Endodermal cell (in vitro differentiated cells): ENCODE results near the gene INAFM2. TPM values are rescaled to one million over a fixed set of nuclear protein-coding genes. Genes with fewer than 3 reads are reported as not detected.
A peak's percentile ranks its signal among the peaks of the same experiment; 100 is the strongest.

Experiments used
- DNase-seq: peaks from one replicate; pipeline ENCODE4 v3.0.0-alpha.2; 2017
- H3K27ac ChIP-seq: 2 replicates; pipeline ENCODE4 v1.5.1; 2013; ENCODE audit warnings: mild to moderate bottlenecking, low read depth, low read length, moderate library complexity
- H3K27me3 ChIP-seq: 2 replicates; pipeline ENCODE4 v1.6.1; 2013; ENCODE audit warnings: mild to moderate bottlenecking, low read length, moderate library complexity; ENCODE audit not compliant: insufficient read depth, control insufficient read depth, poor library complexity, severe bottlenecking
- H3K36me3 ChIP-seq: 2 replicates; pipeline ENCODE4 v1.7.0; 2013; ENCODE audit warnings: mild to moderate bottlenecking, low read length, moderate library complexity; ENCODE audit not compliant: control insufficient read depth, insufficient read depth
- H3K4me1 ChIP-seq: one replicate; pipeline ENCODE4 v1.7.0; 2013; ENCODE audit warnings: low read length; ENCODE audit not compliant: control insufficient read depth, insufficient read depth
- H3K4me3 ChIP-seq: 2 replicates; pipeline ENCODE4 v1.5.1; 2013; ENCODE audit warnings: mild to moderate bottlenecking, low read length, moderate library complexity
- H3K9ac ChIP-seq: 2 replicates; pipeline ENCODE4 v1.6.1; 2013; ENCODE audit warnings: mild to moderate bottlenecking, low read length, moderate library complexity; ENCODE audit not compliant: poor library complexity, severe bottlenecking; ENCODE audit errors: extremely low read depth
- H3K9me3 ChIP-seq: 2 replicates; pipeline ENCODE4 v1.6.1; 2013; ENCODE audit warnings: mild to moderate bottlenecking, low read length, moderate library complexity; ENCODE audit not compliant: control insufficient read depth
- H3K27ac Mint-ChIP-seq: 2 replicates; pipeline ENCODE4 v1.8.0; 2020; ENCODE audit warnings: mixed read lengths
- H3K27me3 Mint-ChIP-seq: 2 replicates; pipeline ENCODE4 v1.8.0; 2021; ENCODE audit warnings: mild to moderate bottlenecking, mixed read lengths; ENCODE audit not compliant: insufficient read depth
- H3K36me3 Mint-ChIP-seq: 2 replicates; pipeline ENCODE4 v1.8.0; 2020; ENCODE audit warnings: low read depth, mixed read lengths
- H3K4me1 Mint-ChIP-seq: 2 replicates; pipeline ENCODE4 v1.8.0; 2020; ENCODE audit warnings: mixed read lengths
- H3K4me3 Mint-ChIP-seq: 2 replicates; pipeline ENCODE4 v1.8.0; 2020; ENCODE audit warnings: mild to moderate bottlenecking, moderate library complexity, mixed read lengths
- H3K9me3 Mint-ChIP-seq: 2 replicates; pipeline ENCODE4 v1.8.0; 2020; ENCODE audit warnings: mild to moderate bottlenecking, mixed read lengths
- WGBS, 2 experiments: methylation state at CpG; one replicate each; pipeline versions ENCODE4 v1.1.5 to v1.1.7; 2013; ENCODE audit warnings: missing lambda C conversion rate in 2 of 2, mixed read lengths in 1 of 2; ENCODE audit not compliant: insufficient coverage in 1 of 2, insufficient read length in 1 of 2; 5-methylcytosine and 5-hydroxymethylcytosine counted together
- total RNA-seq, 2 donors: library from RNA; stranded (reverse); fragmentation: NEBNext Ultra II Directional in 1 of 2; extraction: Animal tissue kit (Norgen Biotek cat#: 25700) in 1 of 2; gene quantifications; 2 replicates in 1 of 2; 3 replicates in 1 of 2; pipeline ENCODE4 v1.2.1, GENCODE V29; 2021
- TF ChIP-seq, protein P1 (sequence below): fragments of 200-600 bp; sonication (generic); conservative IDR thresholded peaks from 2 replicates; pipeline ENCODE4 v1.5.0; 2021; ENCODE audit warnings: antibody characterized with exemption, mild to moderate bottlenecking

Gene INAFM2
- total RNA-seq, 2 donors from 2014 or later: 4.6 to 8.6 TPM

DNA sequence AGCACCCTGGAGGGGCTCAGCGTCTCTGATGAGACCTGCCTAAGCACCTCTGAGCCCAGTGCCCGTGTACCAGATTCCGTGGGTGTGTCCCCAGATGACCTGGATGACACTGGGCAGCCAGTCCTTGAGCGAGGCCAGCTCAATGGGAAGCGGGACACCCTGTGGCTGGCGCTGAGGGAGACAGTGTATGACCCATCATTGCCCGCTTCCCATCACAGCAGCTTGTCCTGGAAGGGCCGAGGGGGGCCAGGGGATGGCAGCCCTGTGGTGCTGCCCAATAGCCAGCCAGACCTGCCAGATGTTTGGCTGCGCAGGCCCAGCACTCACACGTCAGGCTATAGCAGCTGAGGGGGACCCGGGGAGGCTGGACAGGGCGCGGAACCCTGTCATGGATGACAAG lies 46.5 kb downstream of the INAFM2 start:
- DNase-seq: peak; percentile 37
- H3K9me3 Mint-ChIP-seq: no peaks in the 10 kb centered on the region
- H3K4me1 Mint-ChIP-seq: no peaks in the 10 kb centered on the region
- H3K36me3 ChIP-seq: no peaks in the 10 kb centered on the region
- H3K27ac ChIP-seq: no peak overlapping the region
- H3K36me3 Mint-ChIP-seq: no peaks in the 10 kb centered on the region
- H3K9ac ChIP-seq: no peak overlapping the region
- peaks cover 42% of the 10 kb centered on the region for H3K27me3 ChIP-seq
- H3K9me3 ChIP-seq: no peaks in the 10 kb centered on the region
- no peak overlapping the region for H3K27ac Mint-ChIP-seq
- H3K4me3 Mint-ChIP-seq: no peak overlapping the region
- H3K4me1 ChIP-seq: no peaks in the 10 kb centered on the region
- WGBS, 2 experiments: 89 to 97% methylated on average over 11 to 13 of the region's 13 CpGs
- TF ChIP-seq, protein P1, sequence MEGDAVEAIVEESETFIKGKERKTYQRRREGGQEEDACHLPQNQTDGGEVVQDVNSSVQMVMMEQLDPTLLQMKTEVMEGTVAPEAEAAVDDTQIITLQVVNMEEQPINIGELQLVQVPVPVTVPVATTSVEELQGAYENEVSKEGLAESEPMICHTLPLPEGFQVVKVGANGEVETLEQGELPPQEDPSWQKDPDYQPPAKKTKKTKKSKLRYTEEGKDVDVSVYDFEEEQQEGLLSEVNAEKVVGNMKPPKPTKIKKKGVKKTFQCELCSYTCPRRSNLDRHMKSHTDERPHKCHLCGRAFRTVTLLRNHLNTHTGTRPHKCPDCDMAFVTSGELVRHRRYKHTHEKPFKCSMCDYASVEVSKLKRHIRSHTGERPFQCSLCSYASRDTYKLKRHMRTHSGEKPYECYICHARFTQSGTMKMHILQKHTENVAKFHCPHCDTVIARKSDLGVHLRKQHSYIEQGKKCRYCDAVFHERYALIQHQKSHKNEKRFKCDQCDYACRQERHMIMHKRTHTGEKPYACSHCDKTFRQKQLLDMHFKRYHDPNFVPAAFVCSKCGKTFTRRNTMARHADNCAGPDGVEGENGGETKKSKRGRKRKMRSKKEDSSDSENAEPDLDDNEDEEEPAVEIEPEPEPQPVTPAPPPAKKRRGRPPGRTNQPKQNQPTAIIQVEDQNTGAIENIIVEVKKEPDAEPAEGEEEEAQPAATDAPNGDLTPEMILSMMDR: no peak
- peaks cover 52% of the 10 kb centered on the region for H3K27me3 Mint-ChIP-seq
- H3K4me3 ChIP-seq: no peak overlapping the region

DNA sequence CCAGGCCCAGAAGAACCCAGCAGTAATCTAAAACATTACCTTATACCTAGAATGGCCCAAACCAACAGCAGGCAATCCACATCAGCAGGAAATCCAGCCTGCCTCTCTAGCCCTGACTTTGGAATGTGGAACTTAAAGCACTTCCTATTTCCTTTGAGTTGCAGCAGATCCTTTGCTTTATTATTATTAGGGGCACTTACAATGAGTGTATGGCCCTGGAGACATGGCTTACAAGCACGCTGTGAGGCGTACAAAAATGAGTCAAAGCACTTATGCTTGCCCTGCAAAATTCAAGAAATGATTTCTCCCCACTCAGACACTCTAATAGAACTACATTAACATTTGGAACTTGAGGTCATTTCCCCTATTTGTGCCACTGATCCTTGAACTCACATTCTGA lies 49.5 kb downstream of the INAFM2 start:
- H3K4me3 Mint-ChIP-seq: no peak overlapping the region
- H3K36me3 Mint-ChIP-seq: no peaks in the 10 kb centered on the region
- no peak overlapping the region for H3K27ac ChIP-seq
- H3K36me3 ChIP-seq: no peaks in the 10 kb centered on the region
- no peaks in the 10 kb centered on the region for H3K9me3 Mint-ChIP-seq
- H3K9ac ChIP-seq: no peak overlapping the region
- no peaks in the 10 kb centered on the region for H3K9me3 ChIP-seq
- TF ChIP-seq, protein P1: no peak
- WGBS, 2 experiments: 64 to 69% methylated on average over 2 of the region's 2 CpGs
- H3K27me3 ChIP-seq: peaks cover 18% of the 10 kb centered on the region
- no peaks in the 10 kb centered on the region for H3K4me1 ChIP-seq
- no peak for DNase-seq
- H3K4me1 Mint-ChIP-seq: no peaks in the 10 kb centered on the region
- no peak overlapping the region for H3K4me3 ChIP-seq
- no peak overlapping the region for H3K27ac Mint-ChIP-seq
- H3K27me3 Mint-ChIP-seq: peaks cover 23% of the 10 kb centered on the region

Other genes starting within 250 kb of the INAFM2 start
- 10 to 100 TPM; 48.3 to 53.5 TPM for gene BMF, start 214.8 kb upstream of the INAFM2 start, total RNA-seq
- 100 to 1,000 TPM in 1 of 2 donors, 10 to 100 TPM in 1; 58.6 to 108 TPM for gene BUB1B, start 162.6 kb upstream of the INAFM2 start, total RNA-seq
- gene PAK6, start 84.6 kb upstream of the INAFM2 start, total RNA-seq: 1 to 10 TPM; 7.7 to 9.1 TPM
- gene ANKRD63, start 40.6 kb upstream of the INAFM2 start, total RNA-seq: not detected
- 1 to 10 TPM; 4.4 to 5.3 TPM for gene PLCB2, start 15.8 kb upstream of the INAFM2 start, total RNA-seq
- under 1 TPM; 0.15 to 0.42 TPM for gene CCDC9B, start 17.2 kb downstream of the INAFM2 start, total RNA-seq
- gene PHGR1, start 27.3 kb downstream of the INAFM2 start, total RNA-seq: not detected
- under 1 TPM; 0.04 to 0.40 TPM for gene DISP2, start 34.5 kb downstream of the INAFM2 start, total RNA-seq
- gene KNSTRN, start 59.0 kb downstream of the INAFM2 start, total RNA-seq: 10 to 100 TPM; 57.6 to 92.4 TPM
- gene IVD, start 82.1 kb downstream of the INAFM2 start, total RNA-seq: 10 to 100 TPM; 90.6 to 98.7 TPM
- 10 to 100 TPM; 23.5 to 30.1 TPM for gene BAHD1, start 117.3 kb downstream of the INAFM2 start, total RNA-seq
- 10 to 100 TPM; 33.7 to 43.0 TPM for gene CHST14, start 147.3 kb downstream of the INAFM2 start, total RNA-seq
- gene CCDC32, start 241.3 kb downstream of the INAFM2 start, total RNA-seq: 10 to 100 TPM; 14.9 to 16.8 TPM
- 10 to 100 TPM; 16.5 to 20.5 TPM for gene RPUSD2, start 245.6 kb downstream of the INAFM2 start, total RNA-seq